IPS DF 6.9 (cell line): ENCODE measurements around the gene TBL1X.
"Not testable (repeated sequence)": the region's sequence is repeated elsewhere in the genome, so short reads cannot be mapped to it uniquely, and the experiment has no call there.

ENCODE experiments used
- DNase-seq: peaks from one replicate; pipeline ENCODE4 v3.0.0-alpha.2; 2013; ENCODE audit warnings: low read depth, low spot score
- H3K27ac ChIP-seq: one replicate; pipeline ENCODE4 v1.5.1; 2013; ENCODE audit warnings: low read length, control low read depth
- H3K27me3 ChIP-seq: 2 replicates; pipeline ENCODE4 v1.6.1; 2013; ENCODE audit warnings: mild to moderate bottlenecking, low read length; ENCODE audit not compliant: control insufficient read depth, insufficient read depth
- H3K36me3 ChIP-seq: 2 replicates; pipeline ENCODE4 v1.6.1; 2013; ENCODE audit warnings: low read length; ENCODE audit not compliant: control insufficient read depth, insufficient read depth
- H3K4me1 ChIP-seq: 2 replicates; pipeline ENCODE4 v1.6.1; 2013; ENCODE audit warnings: low read length; ENCODE audit not compliant: control insufficient read depth, insufficient read depth
- H3K4me3 ChIP-seq: 2 replicates; pipeline ENCODE4 v1.5.1; 2013; ENCODE audit warnings: mild to moderate bottlenecking, low read length
- H3K9me3 ChIP-seq: 2 replicates; pipeline ENCODE4 v1.6.1; 2013; ENCODE audit warnings: low read length, inconsistent platforms; ENCODE audit not compliant: control insufficient read depth, insufficient read depth
- WGBS: extraction: QIAGEN DNeasy Blood & Tissue Kit; methylation state at CpG from one replicate; pipeline ENCODE4 v1.1.7; 2013; ENCODE audit warnings: mixed read lengths, missing lambda C conversion rate; ENCODE audit not compliant: insufficient read length, insufficient coverage; 5-methylcytosine and 5-hydroxymethylcytosine counted together

TBL1X gene

GRCh38 chrX:9435086-9435485 lies 29.8 kb upstream of the TBL1X start:
- H3K36me3 ChIP-seq, H3K27ac ChIP-seq, H3K4me3 ChIP-seq, DNase-seq, H3K27me3 ChIP-seq, H3K9me3 ChIP-seq, H3K4me1 ChIP-seq: not testable (repeated sequence)
- WGBS = no CpG with 5 or more reads among the region's 2 CpGs

GRCh38 chrX:9436812-9437211 lies 28.0 kb upstream of the TBL1X start:
- Histone ChIP-seq H3K4me1 (no peaks in the 10 kb centered on the region), H3K27me3 (no peaks in the 10 kb centered on the region), H3K4me3 (no peak overlapping the region), H3K36me3 (no peaks in the 10 kb centered on the region), H3K27ac (no peak overlapping the region), H3K9me3 (no peaks in the 10 kb centered on the region)
- no peak for DNase-seq
- no CpG with 5 or more reads among the region's 1 CpG for WGBS

- Histone ChIP-seq H3K9me3 (no peaks in the 10 kb centered on the region), H3K36me3 (no peaks in the 10 kb centered on the region), H3K27ac (no peak overlapping the region), H3K27me3 (no peaks in the 10 kb centered on the region), H3K4me3 (no peak overlapping the region), H3K4me1 (no peaks in the 10 kb centered on the region)
- DNase-seq = no peak
- WGBS = no CpG with 5 or more reads among the region's 3 CpGs
Observed at GRCh38 chrX:9438933-9439494, 25.8 kb upstream of the TBL1X start.

GRCh38 chrX:9440116-9440844 lies 24.6 kb upstream of the TBL1X start:
- no peak overlapping the region for H3K27ac ChIP-seq
- H3K36me3 ChIP-seq = no peaks in the 10 kb centered on the region
- WGBS = no CpG with 5 or more reads among the region's 3 CpGs
- H3K27me3 ChIP-seq = no peaks in the 10 kb centered on the region
- no peak for DNase-seq
- no peaks in the 10 kb centered on the region for H3K9me3 ChIP-seq
- H3K4me3 ChIP-seq = no peak overlapping the region
- H3K4me1 ChIP-seq = no peaks in the 10 kb centered on the region

- Histone ChIP-seq H3K27ac (no peak overlapping the region), H3K4me1 (no peaks in the 10 kb centered on the region), H3K27me3 (no peaks in the 10 kb centered on the region), H3K4me3 (no peak overlapping the region), H3K9me3 (no peaks in the 10 kb centered on the region), H3K36me3 (no peaks in the 10 kb centered on the region)
- no peak for DNase-seq
- no CpG with 5 or more reads among the region's 4 CpGs for WGBS
Observed at GRCh38 chrX:9442056-9442455, 22.8 kb upstream of the TBL1X start.

- Histone ChIP-seq H3K27ac (no peak overlapping the region), H3K36me3 (no peaks in the 10 kb centered on the region), H3K4me3 (no peak overlapping the region), H3K4me1 (no peaks in the 10 kb centered on the region), H3K9me3 (no peaks in the 10 kb centered on the region), H3K27me3 (no peaks in the 10 kb centered on the region)
- DNase-seq = no peak
- no CpG with 5 or more reads among the region's 20 CpGs for WGBS
Observed at GRCh38 chrX:9443327-9443726, 21.5 kb upstream of the TBL1X start.

- Histone ChIP-seq H3K27ac (no peak overlapping the region), H3K4me3 (no peak overlapping the region), H3K36me3 (no peaks in the 10 kb centered on the region), H3K9me3 (no peaks in the 10 kb centered on the region), H3K4me1 (no peaks in the 10 kb centered on the region), H3K27me3 (no peaks in the 10 kb centered on the region)
- WGBS = no CpG with 5 or more reads among the region's 1 CpG
- no peak for DNase-seq
Observed at GRCh38 chrX:9447906-9448305, 17.0 kb upstream of the TBL1X start.

GRCh38 chrX:9456250-9457074 lies 8.4 kb upstream of the TBL1X start:
- no peak for DNase-seq
- Histone ChIP-seq H3K27me3 (no peaks in the 10 kb centered on the region), H3K4me1 (peaks cover 1% of the 10 kb centered on the region; the same call in 1 of the 2 replicates), H3K9me3 (no peaks in the 10 kb centered on the region), H3K4me3 (no peak overlapping the region), H3K27ac (no peak overlapping the region), H3K36me3 (no peaks in the 10 kb centered on the region)
- WGBS = no CpG with 5 or more reads among the region's 8 CpGs

GRCh38 chrX:9458034-9458433 lies 6.8 kb upstream of the TBL1X start:
- not testable (repeated sequence) for H3K9me3 ChIP-seq, H3K27ac ChIP-seq, DNase-seq, H3K4me3 ChIP-seq, H3K36me3 ChIP-seq, H3K27me3 ChIP-seq, H3K4me1 ChIP-seq
- WGBS = no CpG with 5 or more reads among the region's 12 CpGs

- Histone ChIP-seq H3K9me3 (no peaks in the 10 kb centered on the region), H3K4me3 (no peak overlapping the region), H3K27me3 (no peaks in the 10 kb centered on the region), H3K36me3 (no peaks in the 10 kb centered on the region), H3K27ac (no peak overlapping the region), H3K4me1 (peaks cover 2% of the 10 kb centered on the region)
- no CpG with 5 or more reads among the region's 2 CpGs for WGBS
- no peak for DNase-seq
Observed at GRCh38 chrX:9458516-9459078, 6.3 kb upstream of the TBL1X start.
